ENCODE measurements around the gene ARMC5.
"Not testable (repeated sequence)": the region's sequence is repeated elsewhere in the genome, so short reads cannot be mapped to it uniquely, and the experiment has no call there.

ARMC5 gene

GRCh38 chr16:31430380-31431052, 28.8 kb upstream of the ARMC5 start:
- DNase-seq (ENCODE audit: low read depth, low spot score): no peak

GRCh38 chr16:31435341-31436220, 23.7 kb upstream of the ARMC5 start:
- DNase-seq (ENCODE audit: low read depth, low spot score): no peak

GRCh38 chr16:31436221-31437045, 22.9 kb upstream of the ARMC5 start:
- DNase-seq (ENCODE audit: low read depth, low spot score): no peak

- DNase-seq (ENCODE audit: low read depth, low spot score): no peak
Measured at GRCh38 chr16:31438414-31438813, 20.9 kb upstream of the ARMC5 start.

- not testable (repeated sequence) for DNase-seq (ENCODE audit: low read depth, low spot score)
Measured at GRCh38 chr16:31439023-31439422, 20.3 kb upstream of the ARMC5 start.

- no peak for DNase-seq (ENCODE audit: low read depth, low spot score)
Measured at GRCh38 chr16:31439519-31439918, 19.8 kb upstream of the ARMC5 start.

GRCh38 chr16:31440516-31441184, 18.7 kb upstream of the ARMC5 start:
- DNase-seq (ENCODE audit: low read depth, low spot score): no peak

- no peak for DNase-seq (ENCODE audit: low read depth, low spot score)
Measured at GRCh38 chr16:31441956-31442355, 17.3 kb upstream of the ARMC5 start.

- not testable (repeated sequence) for DNase-seq (ENCODE audit: low read depth, low spot score)
Measured at GRCh38 chr16:31445931-31446330, 13.4 kb upstream of the ARMC5 start.

- DNase-seq (ENCODE audit: low read depth, low spot score): no peak
Measured at GRCh38 chr16:31451201-31451600, 8.1 kb upstream of the ARMC5 start.

- DNase-seq (ENCODE audit: low read depth, low spot score): no peak
Measured at GRCh38 chr16:31451681-31452351, 7.5 kb upstream of the ARMC5 start.

GRCh38 chr16:31452631-31453106, 6.6 kb upstream of the ARMC5 start:
- peak; percentile 73 for DNase-seq (ENCODE audit: low read depth, low spot score)

- no peak for DNase-seq (ENCODE audit: low read depth, low spot score)
Measured at GRCh38 chr16:31453255-31454204, 5.8 kb upstream of the ARMC5 start.

- DNase-seq (ENCODE audit: low read depth, low spot score): no peak
Measured at GRCh38 chr16:31455601-31456314, 3.5 kb upstream of the ARMC5 start.

- DNase-seq (ENCODE audit: low read depth, low spot score): no peak
Measured at GRCh38 chr16:31456988-31457360, 2.3 kb upstream of the ARMC5 start.

- no peak for DNase-seq (ENCODE audit: low read depth, low spot score)
Measured at GRCh38 chr16:31458073-31458843, 1.0 kb upstream of the ARMC5 start.

- DNase-seq (ENCODE audit: low read depth, low spot score): peak; percentile 97
Measured at GRCh38 chr16:31459687-31460581, 633 bp downstream of the ARMC5 start.

All from smooth muscle cell of the brain vasculature (primary cell).